Thyroid gland (tissue), 4 donors: ENCODE results near the gene PNPLA1. TPM values are rescaled to one million over a fixed set of nuclear protein-coding genes. Genes with fewer than 3 reads are reported as not detected.

ENCODE experiments used
- DNase-seq, 2 donors: peaks; one replicate each; pipeline ENCODE4 v3.0.0-alpha.2; 2019
- H3K27ac ChIP-seq, 3 donors: fragments of 200-600 bp; sonication (generic); 1 replicate in 2 of 3; 2 replicates in 1 of 3; pipeline ENCODE4 v1.5.1; 2016 to 2019; ENCODE audit warnings: mild to moderate bottlenecking in 1 of 3, moderate library complexity in 1 of 3
- H3K27me3 ChIP-seq: fragments of 200-600 bp; sonication (generic); one replicate; pipeline ENCODE4 v1.5.1; 2019
- H3K36me3 ChIP-seq, 2 donors: fragments of 200-600 bp; sonication (generic); one replicate each; pipeline ENCODE4 v1.5.1; 2016 to 2019
- H3K4me1 ChIP-seq, 2 donors: fragments of 200-600 bp; sonication (generic); one replicate each; pipeline ENCODE4 v1.5.1; 2017 to 2019
- H3K4me3 ChIP-seq, 3 donors: fragments of 200-600 bp; sonication (generic); replicated peaks in 1 of 3; 1 replicate in 2 of 3; 2 replicates in 1 of 3; pipeline ENCODE4 v1.5.1; 2016; ENCODE audit warnings: mild to moderate bottlenecking in 1 of 3
- H3K9me3 ChIP-seq: fragments of 200-600 bp; sonication (generic); one replicate; pipeline ENCODE4 v1.5.1; 2017
- CTCF ChIP-seq, 6 experiments: fragments of 200-600 bp in 3 of 6; fragments of 450-650 bp in 3 of 6; sonication (generic) in 3 of 6; IDR thresholded peaks; one replicate each; pipeline ENCODE4 v1.5.1; 2016 to 2019; ENCODE audit warnings: antibody characterized with exemption in 6 of 6, mild to moderate bottlenecking in 2 of 6, inconsistent platforms in 1 of 6, moderate library complexity in 1 of 6
- POLR2A ChIP-seq, 2 donors: fragments of 450-650 bp; IDR thresholded peaks; one replicate each; pipeline ENCODE4 v1.6.1; 2017; ENCODE audit warnings: antibody characterized with exemption in 2 of 2, mild to moderate bottlenecking in 2 of 2, moderate library complexity in 1 of 2
- WGBS, 2 donors: methylation state at CpG; one replicate each; pipeline ENCODE4 v1.1.5; 2017; 5-methylcytosine and 5-hydroxymethylcytosine counted together
- intact Hi-C: fragments of 100-400 bp; cut with DNase I; formaldehyde crosslinking; loops from one replicate; pipeline ENCODE4 v1.15.1; 2023
- total RNA-seq, 4 donors: library from RNA; depleted of rRNA; stranded (reverse); fragments of >200 nt; gene quantifications; one replicate each; pipeline ENCODE4 v1.2.3, GENCODE V29; 2016

Gene PNPLA1
- total RNA-seq, 4 donors from 2014 or later = 0.11 TPM; not detected in 3

GRCh38 chr6:36347621-36348020 lies 77.8 kb downstream of the PNPLA1 start:
- intact Hi-C loops = no loop called here
- no peaks in the 10 kb centered on the region for H3K27me3 ChIP-seq
- DNase-seq = no peak
- no peak for TF ChIP-seq CTCF (IDR thresholded peaks at IDR 0.05)
- TF ChIP-seq POLR2A (IDR thresholded peaks at IDR 0.05) = no peak
- H3K9me3 ChIP-seq = no peaks in the 10 kb centered on the region
- no peak overlapping the region for H3K4me3 ChIP-seq
- peaks cover 0 to 6% of the 10 kb centered on the region in 2 donors for H3K4me1 ChIP-seq
- H3K36me3 ChIP-seq = no peaks in the 10 kb centered on the region
- 68 to 70% methylated on average over 4 of the region's 4 CpGs for WGBS, 2 donors
- no peak overlapping the region for H3K27ac ChIP-seq

- WGBS, 2 donors = 90 to 94% methylated on average over 6 of the region's 6 CpGs
- no peaks in the 10 kb centered on the region for H3K27me3 ChIP-seq
- DNase-seq = no peak
- H3K4me1 ChIP-seq = peaks cover 0 to 6% of the 10 kb centered on the region in 2 donors
- no peaks in the 10 kb centered on the region for H3K9me3 ChIP-seq
- no peak overlapping the region for H3K27ac ChIP-seq
- H3K36me3 ChIP-seq = no peaks in the 10 kb centered on the region
- intact Hi-C loops = no loop called here
- TF ChIP-seq POLR2A (IDR thresholded peaks at IDR 0.05) (no peak), CTCF (IDR thresholded peaks at IDR 0.05) (no peak)
- H3K4me3 ChIP-seq = no peak overlapping the region
Measured at GRCh38 chr6:36349240-36349639, 79.4 kb downstream of the PNPLA1 start.

- Histone ChIP-seq H3K9me3 (no peaks in the 10 kb centered on the region), H3K36me3 (no peaks in the 10 kb centered on the region), H3K4me3 (no peak overlapping the region), H3K27me3 (no peaks in the 10 kb centered on the region), H3K4me1 (peaks cover 0 to 6% of the 10 kb centered on the region in 2 donors), H3K27ac (no peak overlapping the region)
- no peak for DNase-seq
- intact Hi-C loops = no loop called here
- TF ChIP-seq CTCF (IDR thresholded peaks at IDR 0.05) (no peak), POLR2A (IDR thresholded peaks at IDR 0.05) (no peak)
- 74 to 75% methylated on average over 4 of the region's 4 CpGs for WGBS, 2 donors
Measured at GRCh38 chr6:36350082-36350481, 80.2 kb downstream of the PNPLA1 start.

GRCh38 chr6:36350681-36351571 lies 81.1 kb downstream of the PNPLA1 start:
- Histone ChIP-seq H3K9me3 (no peaks in the 10 kb centered on the region), H3K27me3 (no peaks in the 10 kb centered on the region), H3K27ac (no peak overlapping the region), H3K36me3 (no peaks in the 10 kb centered on the region), H3K4me3 (no peak overlapping the region), H3K4me1 (peaks cover 0 to 6% of the 10 kb centered on the region in 2 donors)
- WGBS, 2 donors = 84% methylated on average over 15 of the region's 15 CpGs
- intact Hi-C loops = no loop called here
- DNase-seq = no peak
- TF ChIP-seq CTCF (IDR thresholded peaks at IDR 0.05) = no peak
- TF ChIP-seq POLR2A (IDR thresholded peaks at IDR 0.05) = no peak

GRCh38 chr6:36352477-36353157 lies 82.8 kb downstream of the PNPLA1 start:
- Histone ChIP-seq H3K27me3 (no peaks in the 10 kb centered on the region), H3K36me3 (no peaks in the 10 kb centered on the region), H3K27ac (no peak overlapping the region), H3K4me3 (no peak overlapping the region), H3K9me3 (no peaks in the 10 kb centered on the region), H3K4me1 (peaks cover 0 to 4% of the 10 kb centered on the region in 2 donors)
- no peak for DNase-seq
- intact Hi-C loops = no loop called here
- TF ChIP-seq CTCF (IDR thresholded peaks at IDR 0.05) (no peak), POLR2A (IDR thresholded peaks at IDR 0.05) (no peak)
- WGBS, 2 donors = 90% methylated on average over 8 of the region's 8 CpGs
